Amygdala (tissue), 56 donors: ENCODE measurements around the gene NOM1.

ENCODE experiments used
- DNase-seq, 56 donors: peaks; one replicate each; lab custom pipeline; 2025; lab: John Stamatoyannopoulos, UW

NOM1 gene

GRCh38 chr7:156975620-156976019, 26.1 kb downstream of the NOM1 start:
- no peak for DNase-seq

GRCh38 chr7:156979007-156979606, 29.6 kb downstream of the NOM1 start:
- no peak for DNase-seq

GRCh38 chr7:156979711-156980110, 30.2 kb downstream of the NOM1 start:
- no peak for DNase-seq

DNA sequence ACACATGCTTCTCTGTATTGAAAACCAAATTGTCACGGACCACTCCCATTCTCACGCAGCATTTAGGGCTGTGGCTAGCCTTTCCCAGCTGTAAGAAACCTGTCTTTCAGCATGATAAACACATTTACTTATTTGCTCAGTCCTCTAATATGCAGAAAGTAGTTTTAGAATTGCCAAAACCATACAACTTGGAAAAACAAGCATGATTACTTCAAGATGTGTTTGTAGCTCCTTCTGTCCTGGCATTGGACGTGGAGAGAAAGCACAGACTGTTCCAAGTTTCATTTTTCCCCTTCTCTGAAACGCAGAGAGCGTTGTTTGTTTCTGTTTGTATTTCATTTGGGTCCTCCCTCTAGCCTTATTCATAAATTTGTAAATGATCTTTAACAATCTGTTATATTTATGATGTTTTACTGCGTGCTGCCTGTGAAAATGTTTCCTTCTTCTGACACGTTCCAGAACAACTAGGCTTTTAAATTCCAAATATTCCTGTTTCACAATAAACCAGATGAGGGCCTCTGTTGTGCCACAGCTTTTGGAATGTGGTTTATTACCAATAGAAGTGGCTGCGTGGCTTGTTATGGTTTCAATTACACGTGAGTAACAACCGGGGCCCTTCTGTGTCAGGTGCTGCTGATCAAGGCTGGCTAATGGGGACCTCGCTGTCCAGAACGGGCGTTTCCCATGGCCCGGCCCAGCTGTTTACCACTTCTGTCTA, 34.8 kb downstream of the NOM1 start:
- no peak for DNase-seq

GRCh38 chr7:156985101-156985992, 35.8 kb downstream of the NOM1 start:
- DNase-seq = no peak

- no peak for DNase-seq
Observed at GRCh38 chr7:156986378-156986777, 36.9 kb downstream of the NOM1 start.

- no peak for DNase-seq
Observed at GRCh38 chr7:156988343-156989185, 39.1 kb downstream of the NOM1 start.

GRCh38 chr7:156989766-156990535, 40.4 kb downstream of the NOM1 start:
- DNase-seq = no peak

DNA sequence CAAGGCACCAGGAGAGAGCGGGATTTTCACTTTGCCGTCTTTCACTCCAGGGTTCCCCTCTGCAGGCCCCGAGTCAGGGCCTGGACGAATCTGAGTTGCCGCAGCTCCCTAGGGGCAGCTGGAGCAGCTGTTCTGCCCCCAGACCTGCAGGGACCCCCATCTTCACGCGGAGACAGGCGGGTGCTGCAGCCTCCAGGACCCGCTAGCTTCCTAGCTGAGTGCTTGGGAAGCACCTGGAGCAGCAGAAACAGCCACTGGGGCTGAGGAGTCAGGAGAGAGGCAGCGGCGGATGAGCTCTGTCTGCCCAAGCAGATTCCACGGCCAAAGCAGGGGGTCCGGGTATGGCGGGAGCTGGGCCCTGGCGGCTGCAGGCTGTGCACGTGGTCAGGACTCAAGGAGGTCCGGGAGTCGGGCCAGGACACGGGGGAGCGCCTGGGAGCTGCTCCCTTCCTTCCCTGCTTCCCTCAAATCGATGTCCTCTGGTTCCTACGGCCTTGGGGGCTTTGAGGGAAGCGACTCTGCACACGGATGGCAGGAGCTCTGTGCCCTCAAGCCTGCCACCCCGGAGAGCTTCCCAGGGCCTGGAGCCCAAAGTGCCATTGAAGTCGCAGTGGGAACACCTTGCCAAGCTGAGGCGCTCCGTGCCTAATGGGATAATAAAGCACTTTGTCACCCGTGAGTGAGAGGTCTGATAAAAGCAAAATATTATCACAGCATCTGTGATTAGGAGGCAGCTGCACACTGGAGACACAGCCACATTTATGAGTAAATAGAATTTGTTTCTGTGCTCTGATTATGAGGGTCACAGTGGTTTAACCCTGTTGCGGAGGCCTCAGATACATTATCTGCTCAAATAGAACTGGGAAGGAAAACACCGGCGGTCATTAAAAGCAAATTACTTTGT, 43.8 kb downstream of the NOM1 start:
- DNase-seq = no peak

DNA sequence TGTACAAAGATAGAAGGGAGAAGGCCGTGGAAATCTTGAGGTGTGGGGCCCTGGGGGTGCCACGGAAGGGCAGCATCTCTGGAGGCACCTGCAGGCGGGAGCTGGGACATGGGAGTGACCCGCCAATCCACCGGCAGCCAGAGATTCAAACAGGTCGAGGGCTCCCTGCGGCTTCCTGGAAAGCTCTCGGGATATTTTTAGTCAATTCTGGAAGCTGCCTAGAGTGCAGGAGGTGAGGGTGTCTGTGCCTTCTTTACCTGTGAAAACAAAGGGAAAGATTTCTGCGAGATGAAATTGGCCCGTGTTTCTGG, 44.4 kb downstream of the NOM1 start:
- DNase-seq = no peak

GRCh38 chr7:156994417-156994816, 44.9 kb downstream of the NOM1 start:
- DNase-seq = no peak

DNA sequence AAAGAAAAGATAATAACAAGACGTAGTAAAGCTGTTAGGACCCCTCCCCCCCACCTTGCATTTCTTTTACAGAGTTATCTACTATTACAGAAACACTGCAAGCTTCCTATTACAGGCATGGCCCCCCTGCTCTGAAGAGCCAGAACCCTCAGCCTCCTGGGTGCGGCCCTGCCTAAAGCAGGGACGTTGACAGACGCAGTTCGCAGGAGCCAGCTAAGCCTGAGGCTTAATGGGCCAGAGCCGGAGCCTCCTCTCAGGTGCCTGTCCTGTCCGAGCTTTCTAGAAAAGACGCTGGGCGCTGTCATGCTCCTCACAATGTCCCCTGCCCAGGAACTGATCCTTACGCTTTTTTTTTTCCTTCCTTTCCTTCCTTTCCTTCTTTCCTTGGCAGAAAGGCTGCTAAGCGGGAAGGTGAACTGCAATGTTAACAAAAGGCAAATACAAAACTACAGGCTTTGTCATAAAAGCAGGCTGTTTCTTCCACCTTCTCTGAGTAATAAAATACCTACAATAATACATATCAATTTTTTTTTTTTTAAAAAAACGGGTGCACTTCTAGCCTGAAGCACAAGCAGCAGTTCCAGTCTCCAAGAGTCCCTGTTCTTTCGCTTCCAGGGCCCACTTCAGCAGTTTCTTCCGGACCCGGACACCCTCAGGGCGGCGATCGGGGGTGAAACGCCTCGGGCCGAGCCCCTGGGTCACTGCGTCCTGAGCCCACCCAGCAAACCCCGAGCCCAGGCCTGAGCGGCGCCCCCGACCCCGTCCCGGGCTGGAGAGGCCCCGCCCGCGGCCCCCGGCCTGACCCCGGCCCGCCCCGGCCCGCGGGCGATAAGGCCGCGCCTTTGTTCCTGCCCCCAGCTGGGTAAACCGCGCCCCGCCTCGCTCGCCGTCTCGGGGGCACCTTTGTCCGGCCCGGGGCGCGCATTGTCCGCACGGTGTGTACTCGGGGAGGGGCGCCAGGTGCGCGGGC, 49.8 kb downstream of the NOM1 start:
- no peak for DNase-seq

DNA sequence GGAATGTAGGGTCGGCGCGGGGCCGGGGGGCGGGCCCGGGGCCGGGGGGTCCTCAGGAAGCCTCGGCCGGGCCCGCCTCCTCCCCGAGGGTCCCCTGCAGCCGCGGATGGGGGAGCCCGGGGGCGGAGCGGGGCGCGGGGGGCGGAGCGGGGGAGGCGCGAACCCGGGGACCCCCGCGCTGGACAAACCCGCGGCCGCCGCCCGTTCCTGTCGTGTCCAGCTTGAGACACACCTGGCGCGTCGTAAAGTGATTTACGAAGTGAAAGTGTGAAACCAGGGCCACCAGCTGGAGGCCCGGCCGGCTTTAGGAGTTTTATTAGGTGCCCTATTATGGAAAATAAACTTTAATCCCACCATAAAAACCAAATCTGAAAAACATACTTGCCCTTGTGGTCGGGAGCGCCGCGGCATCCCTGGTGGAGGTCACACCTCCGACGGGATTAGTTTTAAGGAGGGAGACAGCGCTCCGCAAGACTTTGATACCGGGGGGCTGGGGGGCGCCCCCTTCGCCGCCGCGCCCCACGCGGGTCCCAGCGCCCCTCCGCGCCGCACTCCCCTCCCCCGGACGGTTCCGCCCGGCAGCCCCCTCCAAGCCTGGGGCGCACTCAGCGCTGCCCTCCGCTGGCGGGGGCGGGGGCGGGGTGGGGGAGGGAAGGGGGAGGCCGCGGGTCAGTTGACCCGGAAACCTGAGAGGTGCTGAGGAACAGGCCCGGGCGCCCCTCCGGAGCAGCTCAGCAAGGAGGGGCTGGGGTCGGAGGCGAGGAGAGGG, 50.6 kb downstream of the NOM1 start:
- no peak for DNase-seq

DNA sequence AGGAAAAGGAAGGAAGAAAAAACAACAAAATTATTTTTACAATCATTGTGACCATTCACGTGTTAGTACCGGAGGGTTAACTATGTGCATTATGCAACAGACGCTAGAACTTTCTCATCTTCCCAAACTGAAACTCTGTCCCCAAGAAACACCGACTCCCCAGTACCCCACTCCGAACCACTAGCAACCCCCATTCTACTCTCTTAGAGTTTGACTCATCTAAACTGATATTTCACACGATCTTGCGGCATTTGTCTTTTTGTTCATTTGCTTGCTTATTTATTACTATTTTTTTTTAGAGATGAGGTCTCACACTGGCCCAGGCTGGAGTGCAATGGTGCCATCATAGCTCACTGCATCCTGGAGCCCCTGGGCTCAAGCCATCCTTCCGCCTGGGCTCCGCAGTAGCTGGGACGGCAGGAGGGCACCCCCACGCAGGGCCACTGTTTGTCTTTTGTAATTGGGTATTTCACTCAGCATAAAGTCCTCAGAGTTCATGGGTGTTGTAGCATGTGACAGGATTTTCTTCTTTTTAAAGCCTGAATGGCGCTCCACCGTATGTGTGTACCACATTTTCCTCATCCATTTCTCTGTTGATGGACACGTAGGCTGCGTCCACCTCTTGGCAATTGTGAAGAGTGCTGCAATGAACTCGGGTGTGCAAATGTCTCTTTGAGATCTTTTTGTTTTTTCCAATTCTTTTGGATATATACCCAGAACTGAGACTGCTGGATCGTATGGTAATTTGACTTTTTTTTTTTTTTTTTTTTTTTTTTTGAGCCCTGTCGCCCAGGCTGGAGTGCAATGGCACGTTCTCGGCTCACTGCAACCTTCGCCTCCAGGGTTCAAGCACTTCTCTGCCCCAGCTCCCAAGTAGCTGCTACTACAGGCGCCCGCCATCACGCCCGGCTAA, 51.5 kb downstream of the NOM1 start:
- no peak for DNase-seq

DNA sequence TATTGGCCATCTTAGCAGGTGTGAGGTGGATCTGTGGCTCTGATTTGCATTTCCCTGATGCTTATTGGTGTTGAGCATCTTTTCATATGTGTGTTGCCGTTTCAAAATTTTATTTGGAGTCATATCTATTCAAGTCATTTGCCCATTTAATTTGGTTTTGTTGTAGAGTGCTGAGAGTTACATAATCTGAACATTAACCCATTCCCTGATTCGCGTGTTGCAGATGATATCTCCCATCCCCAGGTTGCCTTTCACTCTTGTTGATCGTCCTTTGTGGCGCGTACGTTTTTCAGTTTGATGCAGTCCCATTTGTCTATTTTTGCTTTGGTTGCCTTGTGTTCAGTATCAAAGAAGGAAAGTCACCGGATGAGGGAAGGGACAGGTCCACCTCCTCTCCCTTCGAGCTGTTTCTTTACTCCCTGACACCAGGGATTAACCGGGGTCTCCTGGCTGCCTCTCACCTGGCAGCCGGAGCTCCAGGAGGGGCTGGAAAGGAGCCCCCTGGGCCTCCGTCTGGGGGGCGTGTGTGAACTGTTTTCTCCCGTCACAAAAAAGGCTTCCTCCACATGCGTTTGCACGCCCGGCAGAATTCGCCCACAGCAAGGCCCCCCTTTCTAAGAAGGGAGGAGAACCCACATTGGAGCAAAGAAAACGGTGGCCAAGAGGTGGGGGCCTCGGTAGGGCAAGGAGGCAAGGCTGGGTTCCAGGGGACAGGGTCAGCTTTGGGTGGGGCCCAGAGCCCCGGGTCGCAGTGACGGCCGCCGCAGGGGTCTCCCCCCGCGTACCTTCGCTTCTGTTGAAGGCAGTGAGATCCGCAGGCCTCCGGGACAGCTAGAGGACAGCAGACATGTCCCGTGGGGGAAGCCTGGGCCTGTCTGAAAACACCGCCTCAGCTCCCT, 52.7 kb downstream of the NOM1 start:
- DNase-seq = no peak
